Activated CD8-positive, alpha-beta T cell treated with anti-CD3 and anti-CD28 coated beads for 36 hours (primary cell): Measurements from ENCODE around the gene SLC18B1. TPM values are rescaled to one million over a fixed set of nuclear protein-coding genes. Genes with fewer than 3 reads are reported as not detected.

Source experiments
- ATAC-seq: fragments of 200-7000 bp; cut with Tn5 transposase; one replicate; pipeline ENCODE4 v1.10.0; 2021; ENCODE audit warnings: mild to moderate bottlenecking, moderate library complexity
- CTCF ChIA-PET: fragments of 350-600 bp; sonication (Branson Sonifier 250); formaldehyde crosslinking; loops from one replicate; lab custom pipeline; 2021; ENCODE audit warnings: antibody characterized with exemption; lab: Charles Lee
- POLR2A ChIA-PET: fragments of 350-600 bp; sonication (Branson Sonifier 250); formaldehyde crosslinking; loops from one replicate; lab custom pipeline; 2021; ENCODE audit warnings: antibody characterized with exemption; lab: Charles Lee
- DNase-seq: peaks from one replicate; pipeline ENCODE4 v3.0.0-alpha.2; 2020
- H3K27ac Mint-ChIP-seq: one replicate; pipeline ENCODE4 v1.8.0; 2021; ENCODE audit warnings: mild to moderate bottlenecking, mixed read lengths
- H3K27me3 Mint-ChIP-seq: one replicate; pipeline ENCODE4 v1.8.0; 2021; ENCODE audit warnings: mixed read lengths
- H3K36me3 Mint-ChIP-seq: one replicate; pipeline ENCODE4 v1.8.0; 2021; ENCODE audit warnings: low read depth, mixed read lengths
- H3K4me1 Mint-ChIP-seq: one replicate; pipeline ENCODE4 v1.8.0; 2021; ENCODE audit warnings: low read depth, mixed read lengths
- H3K4me3 Mint-ChIP-seq: one replicate; pipeline ENCODE4 v1.8.0; 2021; ENCODE audit warnings: mild to moderate bottlenecking, moderate library complexity, mixed read lengths
- H3K9me3 Mint-ChIP-seq: one replicate; pipeline ENCODE4 v1.8.0; 2021; ENCODE audit warnings: mixed read lengths
- intact Hi-C: fragments of 100-400 bp; cut with micrococcal nuclease; formaldehyde crosslinking; loops from one replicate; pipeline ENCODE4 v1.10.0; 2022
- total RNA-seq, 2 experiments: library from RNA; stranded (reverse); gene quantifications; one replicate each; pipeline ENCODE4 v1.2.3, GENCODE V29; 2021
- TF ChIP-seq, protein P1 (sequence below): fragments of 200-600 bp; IDR thresholded peaks from one replicate; pipeline ENCODE4 v1.8.0; 2022; ENCODE audit warnings: antibody characterized with exemption, mild to moderate bottlenecking

Gene SLC18B1
- total RNA-seq, 2 experiments from 2014 or later, result 7.0 to 8.5 TPM

DNA sequence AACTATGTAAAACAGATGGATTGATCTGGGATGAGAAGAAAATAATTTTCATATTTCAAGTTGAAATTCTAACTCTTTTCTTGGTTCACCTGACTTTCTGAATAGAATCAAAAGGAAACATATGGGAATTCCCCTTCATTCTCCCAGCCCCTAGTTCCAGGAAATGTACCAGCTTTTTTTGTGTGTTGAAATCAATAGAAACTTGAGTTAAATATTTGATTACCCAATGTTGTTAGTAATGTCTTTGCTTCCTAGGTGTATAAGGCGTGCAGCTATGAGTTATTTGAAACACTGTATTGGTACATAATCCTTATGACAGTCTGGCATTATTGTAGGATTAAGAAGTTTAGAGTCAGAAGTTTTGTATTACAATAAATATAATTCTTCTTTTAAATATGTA lies 62.2 kb downstream of the SLC18B1 start:
- TF ChIP-seq, protein P1, sequence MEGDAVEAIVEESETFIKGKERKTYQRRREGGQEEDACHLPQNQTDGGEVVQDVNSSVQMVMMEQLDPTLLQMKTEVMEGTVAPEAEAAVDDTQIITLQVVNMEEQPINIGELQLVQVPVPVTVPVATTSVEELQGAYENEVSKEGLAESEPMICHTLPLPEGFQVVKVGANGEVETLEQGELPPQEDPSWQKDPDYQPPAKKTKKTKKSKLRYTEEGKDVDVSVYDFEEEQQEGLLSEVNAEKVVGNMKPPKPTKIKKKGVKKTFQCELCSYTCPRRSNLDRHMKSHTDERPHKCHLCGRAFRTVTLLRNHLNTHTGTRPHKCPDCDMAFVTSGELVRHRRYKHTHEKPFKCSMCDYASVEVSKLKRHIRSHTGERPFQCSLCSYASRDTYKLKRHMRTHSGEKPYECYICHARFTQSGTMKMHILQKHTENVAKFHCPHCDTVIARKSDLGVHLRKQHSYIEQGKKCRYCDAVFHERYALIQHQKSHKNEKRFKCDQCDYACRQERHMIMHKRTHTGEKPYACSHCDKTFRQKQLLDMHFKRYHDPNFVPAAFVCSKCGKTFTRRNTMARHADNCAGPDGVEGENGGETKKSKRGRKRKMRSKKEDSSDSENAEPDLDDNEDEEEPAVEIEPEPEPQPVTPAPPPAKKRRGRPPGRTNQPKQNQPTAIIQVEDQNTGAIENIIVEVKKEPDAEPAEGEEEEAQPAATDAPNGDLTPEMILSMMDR, result no peak
- no peak overlapping the region for H3K4me3 Mint-ChIP-seq
- peaks cover 20% of the 10 kb centered on the region for H3K4me1 Mint-ChIP-seq
- intact Hi-C loops, result no loop called here
- POLR2A ChIA-PET, result interaction anchor here (0.9 to 1.6 kb wide), 3 partner anchors 62 to 78 kb away, joined by 3 to 4 read pairs (median 3); partner anchors contain the start of genes RPS12 and SLC18B1
- DNase-seq (no peak), ATAC-seq (peak; percentile 74)
- CTCF ChIA-PET, result interaction anchor here (1.1 kb wide), 1 partner anchor 44 kb away, joined by 3 read pairs; no protein-coding TSS in a partner anchor
- no peaks in the 10 kb centered on the region for H3K27me3 Mint-ChIP-seq
- peaks cover 12% of the 10 kb centered on the region for H3K9me3 Mint-ChIP-seq
- peak overlapping the region; percentile 11 for H3K27ac Mint-ChIP-seq
- peaks cover 4% of the 10 kb centered on the region for H3K36me3 Mint-ChIP-seq

DNA sequence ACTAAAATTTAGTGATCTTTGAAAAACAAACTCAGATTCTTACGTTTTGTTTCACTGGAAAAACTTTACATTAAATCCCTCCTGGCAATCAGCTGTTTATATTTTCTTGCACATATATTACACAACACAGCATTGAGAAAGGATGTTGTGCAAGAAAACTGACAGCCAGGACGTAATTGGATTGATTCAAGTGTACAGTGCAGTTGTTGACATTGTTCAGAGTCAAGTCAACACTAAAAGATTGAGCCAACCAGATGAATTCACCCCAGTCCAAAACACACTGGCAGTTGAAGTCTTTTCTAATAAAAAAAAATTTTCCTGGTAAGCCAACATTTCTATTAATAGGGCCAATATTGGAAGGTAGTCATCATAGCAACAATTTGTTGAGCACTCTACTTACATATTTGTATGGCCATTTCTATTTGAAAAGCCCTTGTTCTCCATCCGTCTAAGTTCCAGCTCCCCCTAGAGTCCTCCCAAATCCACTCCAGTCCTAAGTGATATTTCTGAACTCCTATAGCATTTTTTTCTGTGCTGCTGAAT lies 63.7 kb downstream of the SLC18B1 start:
- peaks cover 20% of the 10 kb centered on the region for H3K4me1 Mint-ChIP-seq
- H3K9me3 Mint-ChIP-seq, result peaks cover 7% of the 10 kb centered on the region
- no peaks in the 10 kb centered on the region for H3K27me3 Mint-ChIP-seq
- H3K4me3 Mint-ChIP-seq, result no peak overlapping the region
- ChIA-PET POLR2A (interaction anchor here (1.6 kb wide), 2 partner anchors 64 to 84 kb away, joined by 3 read pairs; partner anchors contain the start of gene SLC18B1), CTCF (no interaction called here)
- H3K27ac Mint-ChIP-seq, result no peak overlapping the region
- intact Hi-C loops, result no loop called here
- no peaks in the 10 kb centered on the region for H3K36me3 Mint-ChIP-seq
- ATAC-seq (no peak), DNase-seq (no peak)
- TF ChIP-seq, protein P1, result no peak

GRCh38 chr6:132733814-132734213 lies 64.6 kb downstream of the SLC18B1 start:
- Mint-ChIP-seq H3K27me3 (no peaks in the 10 kb centered on the region), H3K4me1 (peaks cover 20% of the 10 kb centered on the region), H3K4me3 (no peak overlapping the region), H3K27ac (no peak overlapping the region), H3K36me3 (no peaks in the 10 kb centered on the region), H3K9me3 (peaks cover 3% of the 10 kb centered on the region)
- POLR2A ChIA-PET, result interaction anchor here (1.6 kb wide), 1 partner anchor 85 kb away, joined by 3 read pairs; no protein-coding TSS in a partner anchor
- TF ChIP-seq, protein P1, result no peak
- ATAC-seq, result no peak
- CTCF ChIA-PET, result no interaction called here
- intact Hi-C loops, result no loop called here
- no peak for DNase-seq

DNA sequence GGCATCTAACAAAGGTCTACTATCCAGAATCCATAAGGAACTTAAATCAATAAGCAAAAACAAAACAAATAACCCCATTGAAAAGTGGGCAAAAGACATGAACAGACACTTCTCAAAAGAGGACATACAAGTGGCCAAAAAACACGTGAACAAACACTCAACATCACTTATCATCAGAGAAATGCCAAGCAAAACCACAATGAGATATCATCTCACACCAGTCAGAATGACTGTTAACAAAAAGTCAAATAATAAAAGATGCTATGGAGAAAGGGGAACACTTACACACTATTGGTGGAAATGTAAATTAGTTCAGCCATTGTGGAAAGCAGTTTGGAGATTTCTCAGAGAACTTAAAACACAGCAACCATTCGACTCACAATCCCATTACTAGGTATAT lies 65.2 kb downstream of the SLC18B1 start:
- Mint-ChIP-seq H3K27ac (no peak overlapping the region), H3K4me3 (no peak overlapping the region), H3K4me1 (peaks cover 20% of the 10 kb centered on the region), H3K36me3 (no peaks in the 10 kb centered on the region), H3K9me3 (no peaks in the 10 kb centered on the region), H3K27me3 (no peaks in the 10 kb centered on the region)
- intact Hi-C loops, result no loop called here
- ATAC-seq (no peak), DNase-seq (no peak)
- POLR2A ChIA-PET, result no interaction called here
- CTCF ChIA-PET, result no interaction called here
- TF ChIP-seq, protein P1, result no peak

DNA sequence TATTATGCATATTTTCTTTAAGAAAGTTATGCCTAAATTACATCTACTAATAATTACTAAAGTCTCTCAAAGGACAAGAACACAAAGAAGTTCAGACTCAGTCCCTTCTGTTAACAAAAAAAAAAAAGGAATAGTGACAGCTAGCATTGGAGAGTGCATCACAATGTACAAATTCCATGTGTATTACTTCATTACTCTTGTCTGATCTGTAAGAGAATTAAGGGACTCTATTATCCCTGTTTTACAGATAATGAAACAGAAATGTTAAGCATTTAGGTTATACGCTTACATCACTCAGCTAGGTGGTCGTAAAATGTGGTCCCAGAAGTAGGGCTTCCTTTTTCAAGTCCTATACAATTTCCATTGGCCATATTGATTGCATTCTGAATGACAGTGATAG lies 67.4 kb downstream of the SLC18B1 start:
- no peak overlapping the region for H3K4me3 Mint-ChIP-seq
- ChIA-PET CTCF (no interaction called here), POLR2A (no interaction called here)
- H3K27ac Mint-ChIP-seq, result no peak overlapping the region
- ATAC-seq (no peak), DNase-seq (no peak)
- no peaks in the 10 kb centered on the region for H3K9me3 Mint-ChIP-seq
- TF ChIP-seq, protein P1, result no peak
- H3K4me1 Mint-ChIP-seq, result peaks cover 14% of the 10 kb centered on the region
- intact Hi-C loops, result no loop called here
- H3K27me3 Mint-ChIP-seq, result no peaks in the 10 kb centered on the region
- no peaks in the 10 kb centered on the region for H3K36me3 Mint-ChIP-seq
